Breast epithelium (tissue), 3 donors: ENCODE measurements around the gene NUDC.

ENCODE experiments used
- POLR2A ChIP-seq: fragments of 450-650 bp; IDR thresholded peaks from one replicate; pipeline ENCODE4 v1.6.1; 2016; ENCODE audit warnings: antibody characterized with exemption, mild to moderate bottlenecking, moderate library complexity
- POLR2AphosphoS5 ChIP-seq, 3 donors: sonication (generic); formaldehyde crosslinking; IDR thresholded peaks; one replicate each; pipeline ENCODE4 v1.6.1; 2017; ENCODE audit warnings: antibody characterized with exemption in 3 of 3
- TF ChIP-seq, protein P1 (sequence below), 3 donors: fragments of 450-650 bp; IDR thresholded peaks; one replicate each; pipeline ENCODE4 v1.5.1; 2016 to 2017; ENCODE audit warnings: antibody characterized with exemption in 3 of 3, mild to moderate bottlenecking in 3 of 3, moderate library complexity in 3 of 3

DNA sequence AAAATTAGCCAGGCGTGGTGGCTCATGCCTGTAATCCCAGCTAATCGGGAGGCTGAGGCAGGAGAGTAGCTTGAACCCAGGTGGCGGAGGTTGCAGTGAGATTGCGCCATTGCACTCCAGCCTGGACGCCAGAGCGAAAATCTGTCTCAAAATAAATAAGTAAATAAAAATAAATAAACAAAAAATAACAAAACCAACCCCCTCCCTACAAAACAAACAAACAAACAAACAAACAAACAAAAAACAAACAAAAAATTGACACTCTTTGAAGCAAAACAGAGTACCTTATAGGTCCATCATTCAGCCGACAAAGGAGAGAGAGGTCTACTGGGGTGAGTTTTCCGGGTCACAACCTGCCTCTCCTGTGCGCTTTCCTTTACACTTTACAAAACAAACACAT is 44.1 kb downstream of the NUDC start:
- TF ChIP-seq, protein P1, sequence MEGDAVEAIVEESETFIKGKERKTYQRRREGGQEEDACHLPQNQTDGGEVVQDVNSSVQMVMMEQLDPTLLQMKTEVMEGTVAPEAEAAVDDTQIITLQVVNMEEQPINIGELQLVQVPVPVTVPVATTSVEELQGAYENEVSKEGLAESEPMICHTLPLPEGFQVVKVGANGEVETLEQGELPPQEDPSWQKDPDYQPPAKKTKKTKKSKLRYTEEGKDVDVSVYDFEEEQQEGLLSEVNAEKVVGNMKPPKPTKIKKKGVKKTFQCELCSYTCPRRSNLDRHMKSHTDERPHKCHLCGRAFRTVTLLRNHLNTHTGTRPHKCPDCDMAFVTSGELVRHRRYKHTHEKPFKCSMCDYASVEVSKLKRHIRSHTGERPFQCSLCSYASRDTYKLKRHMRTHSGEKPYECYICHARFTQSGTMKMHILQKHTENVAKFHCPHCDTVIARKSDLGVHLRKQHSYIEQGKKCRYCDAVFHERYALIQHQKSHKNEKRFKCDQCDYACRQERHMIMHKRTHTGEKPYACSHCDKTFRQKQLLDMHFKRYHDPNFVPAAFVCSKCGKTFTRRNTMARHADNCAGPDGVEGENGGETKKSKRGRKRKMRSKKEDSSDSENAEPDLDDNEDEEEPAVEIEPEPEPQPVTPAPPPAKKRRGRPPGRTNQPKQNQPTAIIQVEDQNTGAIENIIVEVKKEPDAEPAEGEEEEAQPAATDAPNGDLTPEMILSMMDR (IDR thresholded peaks at IDR 0.05) = no peak
- TF ChIP-seq POLR2A (no peak), POLR2AphosphoS5 (IDR thresholded peaks at IDR 0.05) (no peak)
